Gastrocnemius medialis (tissue), 4 donors: ENCODE measurements around the gene DPP8. TPM values are rescaled to one million over a fixed set of nuclear protein-coding genes. Genes with fewer than 3 reads are reported as not detected.

Experiments
- ATAC-seq, 2 donors: fragments of 150-250 bp; one replicate each; pipeline ENCODE4 v1.9.1; 2016
- DNase-seq, 2 donors: peaks; one replicate each; pipeline ENCODE4 v3.0.0-alpha.2; 2019
- H3K27ac ChIP-seq, 4 donors: fragments of 200-600 bp; sonication (generic); 1 replicate in 1 of 4; 2 replicates in 3 of 4; pipeline ENCODE4 v1.5.1; 2016 to 2018; ENCODE audit warnings: mild to moderate bottlenecking in 2 of 4, moderate library complexity in 1 of 4
- H3K27me3 ChIP-seq, 3 donors: fragments of 200-600 bp; sonication (generic) in 2 of 3; 1 replicate in 1 of 3; 2 replicates in 2 of 3; pipeline versions ENCODE4 v1.5.1 to v1.6.0; 2016 to 2019; ENCODE audit warnings: mild to moderate bottlenecking in 1 of 3, moderate library complexity in 1 of 3
- H3K36me3 ChIP-seq, 2 donors: fragments of 200-600 bp; sonication (generic) in 1 of 2; one replicate each; pipeline ENCODE4 v1.5.1; 2017 to 2018
- H3K4me1 ChIP-seq, 2 donors: fragments of 200-600 bp; sonication (generic) in 1 of 2; one replicate each; pipeline ENCODE4 v1.5.1; 2016 to 2017; ENCODE audit warnings: mild to moderate bottlenecking in 2 of 2
- H3K4me3 ChIP-seq, 4 donors: fragments of 200-600 bp; sonication (generic) in 3 of 4; 1 replicate in 1 of 4; 2 replicates in 3 of 4; pipeline ENCODE4 v1.5.1; 2016 to 2019; ENCODE audit warnings: mild to moderate bottlenecking in 2 of 4
- H3K9me3 ChIP-seq, 3 donors: fragments of 200-600 bp; sonication (generic) in 2 of 3; 1 replicate in 1 of 3; 2 replicates in 2 of 3; pipeline ENCODE4 v1.5.1; 2016 to 2019
- CTCF ChIP-seq, 5 experiments: fragments of 450-650 bp in 3 of 5; fragments of 200-600 bp in 2 of 5; sonication (generic) in 2 of 5; IDR thresholded peaks in 4 of 5; conservative IDR thresholded peaks in 1 of 5; 1 replicate in 4 of 5; 2 replicates in 1 of 5; pipeline ENCODE4 v1.5.1; 2016 to 2019; ENCODE audit warnings: antibody characterized with exemption in 5 of 5, mild to moderate bottlenecking in 3 of 5, moderate library complexity in 3 of 5
- POLR2A ChIP-seq, 2 donors: fragments of 450-650 bp; IDR thresholded peaks; one replicate each; pipeline ENCODE4 v1.6.1; 2017; ENCODE audit warnings: antibody characterized with exemption in 2 of 2, mild to moderate bottlenecking in 2 of 2, moderate library complexity in 2 of 2
- in situ Hi-C, 4 donors: fragments of 200-750 bp; cut with MboI; loops; one replicate each; pipeline versions ENCODE4 v1.15.0 to v1.8.0; 2017; ENCODE audit warnings: low sequenced_read_pairs in 4 of 4
- intact Hi-C: fragments of 100-400 bp; cut with DNase I; formaldehyde crosslinking; loops from one replicate; pipeline ENCODE4 v1.15.1; 2023; ENCODE audit warnings: low total_unique reads
- total RNA-seq, 4 donors: library from RNA; depleted of rRNA; stranded (reverse); fragments of >200 nt; gene quantifications; one replicate each; pipeline versions ENCODE4 v1.1.0 to v1.2.3, GENCODE V29; 2016

DPP8 gene
- total RNA-seq, 4 donors from 2014 or later: 36.9 to 76.6 (median 48.0) TPM

- ATAC-seq (peak; percentile 71 to 72), DNase-seq (peak; percentile 41 to 71)
- no peaks in the 10 kb centered on the region for H3K36me3 ChIP-seq
- H3K27ac ChIP-seq: peak overlapping the region; percentile 84 to 87 (median 86)
- H3K27me3 ChIP-seq: no peaks in the 10 kb centered on the region
- intact Hi-C loops (no loop called here), in situ Hi-C loops (no loop called here)
- no peak for TF ChIP-seq CTCF (IDR thresholded peaks at IDR 0.05 in 4 of 5, conservative IDR thresholded peaks at IDR 0.05 in 1 of 5)
- TF ChIP-seq POLR2A (IDR thresholded peaks at IDR 0.05): no peak
- peaks cover 32 to 51% of the 10 kb centered on the region in 2 donors for H3K4me1 ChIP-seq
- H3K4me3 ChIP-seq: peak overlapping the region in 2 of 4 donors; percentile 15 to 37
- no peaks in the 10 kb centered on the region for H3K9me3 ChIP-seq
Measured at GRCh38 chr15:65414841-65415621, 102.5 kb downstream of the DPP8 start.

GRCh38 chr15:65413760-65414144 lies 103.7 kb downstream of the DPP8 start:
- peaks cover 32 to 51% of the 10 kb centered on the region in 2 donors for H3K4me1 ChIP-seq
- no peak for TF ChIP-seq CTCF (IDR thresholded peaks at IDR 0.05 in 4 of 5, conservative IDR thresholded peaks at IDR 0.05 in 1 of 5)
- H3K4me3 ChIP-seq: no peak overlapping the region
- peak overlapping the region; percentile 84 to 87 (median 86) for H3K27ac ChIP-seq
- H3K36me3 ChIP-seq: no peaks in the 10 kb centered on the region
- in situ Hi-C loops (no loop called here), intact Hi-C loops (no loop called here)
- ATAC-seq (no peak), DNase-seq (no peak)
- H3K9me3 ChIP-seq: no peaks in the 10 kb centered on the region
- H3K27me3 ChIP-seq: no peaks in the 10 kb centered on the region

- H3K27me3 ChIP-seq: no peaks in the 10 kb centered on the region
- DNase-seq: no peak
- ATAC-seq: no peak
Measured at GRCh38 chr15:65413051-65413759, 104.3 kb downstream of the DPP8 start.

GRCh38 chr15:65412556-65412955 lies 104.9 kb downstream of the DPP8 start:
- TF ChIP-seq POLR2A (IDR thresholded peaks at IDR 0.05): no peak
- TF ChIP-seq CTCF (IDR thresholded peaks at IDR 0.05 in 4 of 5, conservative IDR thresholded peaks at IDR 0.05 in 1 of 5): no peak
- Histone ChIP-seq H3K9me3 (no peaks in the 10 kb centered on the region), H3K4me1 (peaks cover 29 to 43% of the 10 kb centered on the region in 2 donors), H3K27ac (peak overlapping the region; percentile 50 to 87 (median 86)), H3K36me3 (no peaks in the 10 kb centered on the region), H3K4me3 (no peak overlapping the region), H3K27me3 (no peaks in the 10 kb centered on the region)
- DNase-seq (no peak), ATAC-seq (no peak)
- in situ Hi-C loops: no loop called here
- intact Hi-C loops: no loop called here

More at GRCh38 chr15:65413051-65413759, 104.3 kb downstream of the DPP8 start:
- Histone ChIP-seq H3K9me3 (no peaks in the 10 kb centered on the region), H3K4me1 (peaks cover 32 to 50% of the 10 kb centered on the region in 2 donors), H3K36me3 (no peaks in the 10 kb centered on the region), H3K4me3 (no peak overlapping the region), H3K27ac (peak overlapping the region; percentile 84 to 87 (median 86))
- in situ Hi-C loops: no loop called here
- TF ChIP-seq CTCF (IDR thresholded peaks at IDR 0.05 in 4 of 5, conservative IDR thresholded peaks at IDR 0.05 in 1 of 5) (no peak), POLR2A (IDR thresholded peaks at IDR 0.05) (no peak)
- intact Hi-C loops: no loop called here
